ENCODE measurements around the gene BNC2.

The BNC2 gene

DNA sequence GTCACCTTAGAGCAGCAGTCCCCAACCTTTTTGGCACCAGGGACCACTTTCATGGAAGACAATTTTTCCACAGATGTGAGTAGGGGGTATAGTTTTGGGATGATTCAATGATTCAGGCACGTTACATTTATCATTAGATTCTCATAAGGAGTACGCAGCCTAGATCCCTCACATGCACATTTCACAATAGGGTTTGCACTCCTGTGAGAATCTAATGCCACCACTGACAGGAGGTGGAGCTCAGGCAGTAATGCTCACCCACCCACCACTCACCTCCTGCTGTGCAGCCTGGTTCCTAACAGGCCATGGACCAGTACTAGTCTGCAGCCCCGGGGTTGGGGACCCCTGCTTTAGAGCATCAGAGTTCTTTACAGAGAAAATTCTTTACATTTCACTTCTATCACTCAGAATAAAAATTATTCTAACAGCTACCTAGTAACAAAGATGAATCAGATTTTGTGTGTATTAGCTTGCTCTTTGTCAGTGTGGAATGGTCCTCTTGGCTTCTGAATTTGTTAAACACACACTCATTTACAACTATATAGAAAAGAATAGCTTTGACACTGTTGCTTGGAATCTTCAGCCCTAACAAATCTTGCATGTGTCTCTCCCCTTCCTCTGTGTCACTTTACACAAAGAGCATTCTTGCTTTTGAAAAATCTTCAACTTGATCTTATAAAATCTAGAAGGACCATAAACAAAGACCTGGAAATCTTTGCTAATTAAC is 438.6 kb downstream of the BNC2 start:
- DNase-seq, result no peak

DNA sequence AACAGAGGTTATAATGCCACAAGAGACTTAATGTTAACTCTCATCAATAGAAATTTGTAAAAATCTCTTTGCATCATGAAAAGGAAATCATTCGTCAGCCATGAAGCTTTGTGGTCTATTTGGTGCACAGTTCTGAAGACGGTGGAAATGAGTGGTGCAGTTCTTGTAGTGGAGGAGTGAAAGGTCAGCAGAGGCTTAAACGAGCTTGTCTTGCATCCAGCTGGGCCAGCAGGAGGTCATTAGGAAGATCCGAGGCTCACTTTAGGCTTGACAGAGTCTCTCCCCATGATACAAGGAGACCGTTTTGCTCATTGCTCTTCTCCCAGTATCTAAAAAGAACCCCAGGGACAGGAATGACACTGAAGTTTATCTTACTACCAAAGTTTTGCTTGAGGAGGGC is 440.8 kb downstream of the BNC2 start:
- DNase-seq, result no peak

DNA sequence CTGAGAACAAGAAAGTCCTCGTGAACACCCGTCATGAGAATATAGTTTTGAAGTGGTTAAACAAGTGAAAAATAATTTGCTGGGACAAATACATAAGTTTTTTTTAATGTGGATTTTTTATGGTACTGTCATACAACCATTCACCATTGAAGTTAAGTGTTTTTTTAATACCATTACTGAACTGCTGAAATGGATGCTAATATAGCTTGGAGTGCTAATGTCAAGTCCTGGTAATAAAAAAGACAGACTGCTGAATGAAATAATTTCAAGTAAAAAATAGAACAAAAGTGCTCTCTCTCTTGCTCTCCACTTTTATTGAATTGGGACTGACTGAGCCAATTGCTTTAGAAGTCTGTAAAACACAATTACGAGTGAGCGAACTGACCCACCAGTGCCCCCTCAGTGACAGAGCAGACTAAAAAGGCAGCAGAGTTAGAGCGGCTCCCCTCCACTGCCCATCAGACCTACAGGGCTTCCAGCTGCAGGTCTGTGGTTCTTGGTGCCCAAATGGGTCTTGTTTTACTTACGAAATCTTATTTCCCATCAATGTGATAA is 442.5 kb downstream of the BNC2 start:
- DNase-seq, result no peak

DNA sequence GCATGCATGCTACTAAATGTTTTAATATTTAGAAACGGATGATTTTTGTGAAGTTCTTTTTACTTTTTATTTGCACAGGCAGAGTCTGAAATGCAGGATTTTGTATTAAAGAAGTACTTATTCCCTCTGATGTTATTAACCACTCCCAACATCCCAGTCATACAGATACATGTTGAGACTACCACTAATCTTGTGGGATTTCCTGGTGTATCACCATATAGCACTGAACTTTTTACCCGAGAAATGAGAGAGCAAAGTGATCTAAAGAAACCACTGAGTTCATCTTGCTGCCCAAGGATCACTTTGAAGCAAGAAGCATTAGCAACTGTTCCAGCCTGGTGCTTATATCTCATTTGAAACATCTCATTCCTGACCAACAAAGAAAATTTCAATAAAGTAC is 443.8 kb downstream of the BNC2 start:
- DNase-seq, result no peak

DNA sequence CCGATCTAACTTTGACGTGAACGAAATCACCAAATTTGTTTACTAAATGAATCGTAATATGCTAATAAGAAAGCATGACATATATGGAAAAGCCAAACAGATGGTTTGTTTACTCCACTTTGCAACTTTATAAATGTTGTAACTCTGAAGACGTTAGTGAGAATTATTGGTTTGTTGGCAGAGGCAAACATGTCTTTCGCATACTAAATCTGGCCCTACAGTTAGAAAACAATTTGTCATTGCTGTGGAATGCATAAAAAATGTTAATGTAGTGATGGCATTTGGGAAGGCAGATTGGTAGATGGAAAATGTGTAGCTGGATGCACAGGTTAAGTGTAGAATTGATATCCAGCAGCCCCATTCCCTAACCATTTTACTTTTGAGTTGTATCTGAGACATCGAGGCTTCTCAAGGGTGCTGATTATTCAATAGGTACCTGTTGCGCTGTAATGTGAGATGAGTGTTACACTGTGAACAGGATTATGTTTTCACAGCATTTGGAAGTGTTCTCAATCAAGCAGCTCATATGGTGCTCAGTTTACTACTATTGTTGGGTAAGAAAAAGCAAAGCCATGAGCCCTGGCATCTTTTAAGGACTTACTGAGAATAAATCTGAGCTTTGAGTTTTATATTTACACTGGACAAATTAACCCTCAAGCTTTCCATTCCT is 444.8 kb downstream of the BNC2 start:
- no peak for DNase-seq

DNA sequence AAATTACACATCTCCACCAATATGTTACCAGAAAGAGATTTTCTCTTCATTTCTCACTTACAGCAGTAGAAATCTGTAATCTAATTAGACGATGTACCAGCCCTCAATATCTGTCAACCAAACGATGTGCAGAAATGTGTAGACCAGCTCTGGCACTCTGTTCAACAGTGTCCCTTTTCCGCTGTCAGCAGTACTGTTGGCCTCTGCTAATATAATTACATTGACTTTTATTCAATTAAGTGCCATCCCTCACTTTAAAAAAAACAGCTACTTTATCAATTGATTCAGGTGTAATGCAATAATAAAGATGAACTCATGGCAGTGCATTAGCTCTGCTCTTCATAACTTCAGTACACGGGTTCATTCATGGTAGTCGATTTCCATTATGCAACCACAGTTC is 448.4 kb downstream of the BNC2 start:
- no peak for DNase-seq

DNA sequence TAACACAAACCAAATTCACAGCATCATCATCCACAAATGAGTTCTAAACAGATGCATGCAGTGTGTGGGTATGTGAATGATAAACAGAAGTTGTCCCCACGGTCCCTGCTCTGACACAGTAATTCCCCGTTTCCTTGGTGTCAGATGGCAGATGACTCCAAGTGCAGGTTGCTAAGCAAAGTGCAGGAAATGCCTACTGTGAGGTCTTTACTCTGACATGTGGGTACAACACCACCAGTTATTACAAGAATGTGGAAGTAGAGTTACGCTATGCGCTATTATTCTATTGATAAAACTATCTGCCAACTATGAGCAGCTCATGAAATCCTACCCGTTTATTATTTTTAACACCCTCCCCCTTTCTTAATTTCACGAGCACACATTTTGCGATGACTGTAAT is 448.9 kb downstream of the BNC2 start:
- DNase-seq, result no peak

DNA sequence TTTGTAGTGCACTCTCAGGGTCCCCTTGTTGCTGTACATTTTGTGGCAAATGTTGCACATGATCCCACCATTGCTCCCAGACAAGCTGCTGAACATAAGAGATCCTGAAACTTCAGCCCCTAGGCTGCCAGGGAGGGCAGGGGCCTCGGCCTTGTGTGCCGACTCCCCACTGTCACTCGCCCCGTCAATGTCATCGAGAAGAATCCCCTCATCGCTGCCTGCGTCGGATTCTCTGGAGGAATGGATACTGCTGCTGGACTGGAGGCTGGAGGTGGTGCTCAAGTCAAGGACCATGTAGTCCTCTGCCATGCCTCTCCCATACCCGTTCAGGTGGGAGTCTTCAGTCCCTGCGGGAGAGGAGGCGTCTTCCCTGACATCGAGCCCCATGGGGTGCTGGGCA is 451.3 kb downstream of the BNC2 start:
- no peak for DNase-seq

DNA sequence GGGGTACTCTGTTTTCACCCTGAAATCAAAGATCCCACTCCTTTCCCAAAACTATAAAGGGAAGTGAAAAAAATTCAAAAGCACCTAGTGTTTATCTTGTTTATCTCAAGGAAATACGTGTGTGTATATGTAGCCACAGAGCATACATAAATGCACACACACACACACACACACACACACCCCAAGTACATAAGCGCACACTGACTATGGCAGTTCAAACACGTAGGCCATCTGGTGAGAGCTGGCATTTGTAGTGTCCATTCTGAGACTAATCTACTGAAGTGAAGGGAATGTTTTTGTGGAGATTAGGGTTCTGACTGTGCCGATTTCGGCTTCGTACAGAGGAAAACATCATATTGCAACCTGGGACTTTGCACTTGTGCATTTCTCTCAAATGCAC is 451.7 kb downstream of the BNC2 start:
- DNase-seq, result no peak

DNA sequence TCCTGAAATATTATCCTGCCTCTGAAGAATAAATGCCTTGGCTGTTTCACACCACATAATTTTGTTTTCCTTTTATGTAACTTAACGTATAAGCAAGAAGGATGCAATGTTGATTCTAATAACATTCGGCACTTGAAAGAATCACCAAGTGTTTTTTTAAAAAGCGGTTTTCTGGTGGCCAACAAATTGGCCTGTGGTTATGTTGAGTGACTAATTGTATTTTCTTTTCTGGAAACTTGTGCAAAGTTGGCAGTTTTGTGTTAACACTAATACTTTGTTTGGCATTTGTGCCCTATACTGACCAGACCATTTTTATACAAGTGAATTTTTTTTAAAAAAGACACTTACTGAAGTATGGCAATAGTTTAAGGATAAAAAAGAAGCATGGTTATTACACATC is 452.7 kb downstream of the BNC2 start:
- no peak for DNase-seq

DNA sequence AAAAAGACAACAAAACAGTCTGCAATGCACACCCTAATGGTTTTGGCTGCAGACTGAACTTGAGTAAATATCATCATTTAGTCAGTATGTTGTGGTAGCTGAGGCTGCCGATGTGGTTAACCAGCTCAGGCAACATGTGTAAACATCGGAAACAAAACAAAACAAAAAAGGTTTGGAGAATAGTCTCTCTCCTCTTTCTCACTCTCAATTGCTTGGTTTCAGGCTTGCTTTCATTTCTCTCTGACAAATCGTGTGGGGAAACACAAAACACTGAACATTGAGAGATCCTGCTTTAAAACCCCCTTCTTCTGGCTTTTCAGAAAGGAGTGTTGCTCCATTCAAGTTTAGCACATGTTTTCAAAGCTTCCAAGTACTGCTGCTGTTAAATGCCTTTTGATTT is 453.3 kb downstream of the BNC2 start:
- no peak for DNase-seq

DNA sequence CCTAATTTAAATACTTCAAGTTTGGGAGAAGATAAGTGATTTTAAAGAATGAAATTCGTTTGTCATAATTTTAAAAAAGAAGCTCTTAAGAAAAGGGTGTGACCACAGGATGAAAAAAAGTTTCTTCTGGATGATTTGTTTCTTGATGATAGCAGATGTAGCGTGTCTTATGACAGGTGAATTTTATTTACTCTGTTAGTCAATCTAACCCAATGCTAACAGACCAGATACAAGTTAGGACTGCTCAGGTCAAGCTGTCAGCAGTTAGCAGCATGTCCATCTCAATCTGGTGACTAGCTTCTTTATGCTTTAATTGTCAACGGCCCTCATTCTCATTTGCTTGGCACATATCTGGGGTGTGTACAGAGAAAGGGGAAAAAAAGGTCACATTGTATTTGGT is 456.0 kb downstream of the BNC2 start:
- no peak for DNase-seq

DNA sequence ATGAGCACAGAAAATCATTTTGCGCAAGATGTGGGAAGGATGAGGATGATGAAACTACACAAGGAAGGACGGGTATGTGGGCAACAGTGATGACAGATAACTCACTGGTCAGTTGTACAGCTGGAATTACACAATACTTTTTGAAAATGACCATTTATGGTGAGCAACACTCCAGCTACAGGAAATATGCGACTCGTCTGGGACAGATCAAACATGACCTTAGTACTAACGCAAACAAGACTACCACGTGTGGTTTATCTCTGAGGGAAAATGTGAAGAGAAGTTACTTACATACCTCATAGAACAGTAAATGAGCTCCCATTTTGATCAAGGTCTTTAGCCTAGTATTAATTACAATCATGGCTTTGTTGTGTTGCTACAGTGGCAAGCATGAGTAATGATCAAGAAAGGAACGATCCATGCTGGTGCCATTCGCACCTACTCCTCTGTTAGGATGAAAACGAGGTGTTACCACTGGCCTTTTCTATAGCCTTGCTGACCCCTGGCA is 456.9 kb downstream of the BNC2 start:
- DNase-seq, result no peak

DNA sequence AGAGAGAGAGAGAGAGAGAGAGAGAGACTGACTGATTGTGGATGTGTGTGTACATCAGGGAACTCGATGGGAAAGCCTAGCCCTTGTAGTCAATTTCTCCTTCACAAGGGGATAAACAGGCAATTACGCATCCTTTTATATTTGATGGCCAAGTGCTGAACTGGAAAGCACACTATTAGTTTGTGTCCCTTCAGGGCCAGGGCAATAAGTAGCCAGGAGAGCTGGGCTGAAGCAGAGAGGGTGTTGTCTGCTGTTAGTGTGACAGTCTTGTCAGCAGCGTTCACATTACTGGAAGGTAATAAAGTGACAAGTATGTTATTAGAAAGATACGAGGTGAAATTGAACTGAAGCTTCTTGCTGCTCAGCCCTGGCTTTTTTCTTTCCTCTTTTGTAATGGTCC is 457.7 kb downstream of the BNC2 start:
- DNase-seq, result no peak

DNA sequence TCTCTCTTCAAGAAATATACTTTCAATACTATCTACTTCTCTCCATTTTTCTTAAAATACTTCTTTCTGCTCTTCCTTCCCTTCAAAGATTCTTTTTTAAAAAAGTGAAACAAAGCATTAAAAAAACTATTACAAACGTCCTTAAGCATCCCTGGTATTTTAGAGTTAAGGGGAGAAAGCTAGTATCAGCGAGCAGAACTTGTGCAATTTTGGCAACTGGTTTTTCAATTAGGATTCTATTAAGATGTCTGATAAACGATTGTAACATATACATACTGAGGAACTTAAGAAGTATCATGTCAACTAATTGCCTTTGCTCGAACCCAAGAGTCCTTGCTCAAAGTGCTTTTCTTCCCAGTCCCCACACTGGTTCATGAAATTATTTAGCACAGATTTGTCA is 459.2 kb downstream of the BNC2 start:
- no peak for DNase-seq

DNA sequence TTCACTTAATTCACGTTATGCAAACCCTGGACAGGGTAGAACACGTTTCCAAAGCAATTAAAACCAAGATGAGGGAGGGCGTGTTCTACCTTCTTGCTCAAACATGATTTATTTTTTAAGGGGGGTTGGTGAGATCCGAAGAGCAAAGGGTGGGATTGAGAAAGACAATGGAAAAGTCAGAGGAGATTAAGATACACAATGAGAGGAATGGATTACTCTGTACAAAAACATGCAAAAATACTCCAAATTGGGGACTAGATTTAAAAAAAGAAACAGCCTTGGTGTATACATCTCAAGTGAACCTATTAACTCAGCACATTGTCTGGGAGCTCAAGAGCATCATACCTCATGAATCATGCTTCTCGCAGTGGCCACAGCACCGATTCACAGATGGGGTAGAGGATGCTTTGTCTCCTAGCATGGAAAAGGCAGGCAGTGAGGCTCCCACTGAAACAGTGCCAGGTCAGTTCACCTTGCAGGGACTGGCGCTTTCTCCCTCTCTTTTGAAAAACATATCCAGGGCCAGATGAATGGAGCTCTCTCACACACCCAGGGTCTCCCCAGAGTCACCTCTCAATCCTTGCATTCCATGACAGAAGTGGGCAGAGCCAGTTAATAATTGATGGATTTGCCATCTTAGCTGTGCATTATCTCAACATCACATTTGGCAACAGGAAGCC is 459.7 kb downstream of the BNC2 start:
- no peak for DNase-seq

DNA sequence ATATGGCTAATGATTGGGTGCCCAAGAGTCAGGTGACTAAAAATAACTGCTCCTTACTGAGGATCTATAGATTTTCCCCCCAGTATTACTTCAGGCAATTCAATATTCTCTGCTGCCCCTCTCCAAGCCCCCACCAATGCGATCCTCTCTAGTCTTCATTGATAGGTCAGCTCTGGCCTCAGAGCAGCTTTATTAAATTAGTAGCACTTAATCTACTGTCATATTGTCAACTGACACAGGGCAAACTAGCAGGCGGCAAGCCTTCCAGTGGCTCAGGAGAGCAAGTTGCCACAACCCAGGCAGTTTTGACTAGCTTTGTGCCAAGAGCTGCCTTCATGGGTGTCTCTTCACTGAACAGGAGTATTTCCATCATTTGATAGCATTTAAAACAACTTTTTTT is 462.9 kb downstream of the BNC2 start:
- DNase-seq, result no peak

DNA sequence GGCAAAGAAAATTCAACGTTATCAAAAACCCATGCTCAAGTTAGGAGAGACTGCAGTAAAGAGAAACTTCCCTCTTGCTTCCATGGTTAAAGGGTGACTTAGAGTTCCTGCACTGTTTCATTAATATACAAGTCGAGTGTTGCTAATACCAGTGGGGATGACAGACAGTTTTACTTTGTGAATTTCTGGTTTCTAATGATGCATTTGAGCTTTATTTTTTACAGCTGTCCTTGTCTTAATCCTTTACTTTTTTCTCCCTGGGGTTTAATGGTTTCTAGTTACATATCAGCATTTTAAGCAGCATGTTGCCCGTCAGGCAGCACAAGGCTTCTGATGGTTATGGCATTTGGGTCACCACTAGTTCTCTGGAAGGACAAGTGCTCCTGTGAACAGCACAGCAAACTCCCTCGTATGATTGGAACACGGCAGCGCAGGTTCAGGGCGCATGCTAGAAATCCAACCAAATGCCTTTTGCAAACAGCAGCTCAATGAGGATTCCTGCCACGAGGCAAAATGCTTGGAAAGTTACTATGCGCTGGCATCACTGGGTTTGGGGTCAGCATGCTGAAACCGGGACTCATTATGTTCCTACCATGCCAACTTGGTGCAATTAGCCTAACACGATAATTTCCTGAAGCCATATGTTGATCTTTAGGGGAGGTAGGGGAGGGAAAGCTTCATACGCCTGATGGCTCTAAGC is 463.8 kb downstream of the BNC2 start:
- no peak for DNase-seq

DNA sequence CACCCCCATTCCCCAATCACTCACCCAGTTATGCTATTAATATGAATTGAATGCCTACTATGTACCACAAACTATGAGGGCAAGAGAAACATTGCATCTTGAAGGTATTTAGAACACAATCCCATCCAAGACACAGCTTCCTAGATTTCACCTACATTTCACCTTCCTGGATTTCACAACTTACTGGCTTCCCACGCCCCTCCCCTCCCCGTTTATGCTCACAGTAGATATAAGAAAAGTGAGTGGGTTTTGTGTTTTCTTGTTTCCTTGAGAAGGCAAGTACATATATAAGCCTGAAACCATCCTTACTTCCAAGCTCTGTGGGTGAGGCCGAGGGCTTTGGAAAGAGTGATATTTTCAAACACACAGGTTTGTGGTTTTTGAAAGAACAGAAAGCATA is 465.0 kb downstream of the BNC2 start:
- no peak for DNase-seq

DNA sequence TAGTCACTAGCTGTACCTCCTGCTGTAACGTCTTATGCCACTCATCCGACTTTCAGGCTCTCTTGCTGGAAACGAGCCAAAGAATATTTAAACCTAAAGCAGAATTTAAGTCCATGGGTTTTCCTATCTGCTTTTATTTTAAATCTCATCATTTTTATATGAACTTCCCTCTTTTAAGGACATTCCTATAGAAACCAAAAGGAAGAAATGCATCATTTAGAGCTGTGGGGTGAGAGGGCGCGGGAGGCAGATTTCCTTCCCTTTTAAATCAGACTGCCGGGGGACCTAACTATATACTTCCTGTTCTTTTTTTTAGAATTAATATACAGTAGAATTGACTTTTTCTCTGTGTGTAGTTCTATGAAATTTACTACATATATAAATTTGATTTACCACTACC is 468.8 kb downstream of the BNC2 start:
- DNase-seq, result no peak

DNA sequence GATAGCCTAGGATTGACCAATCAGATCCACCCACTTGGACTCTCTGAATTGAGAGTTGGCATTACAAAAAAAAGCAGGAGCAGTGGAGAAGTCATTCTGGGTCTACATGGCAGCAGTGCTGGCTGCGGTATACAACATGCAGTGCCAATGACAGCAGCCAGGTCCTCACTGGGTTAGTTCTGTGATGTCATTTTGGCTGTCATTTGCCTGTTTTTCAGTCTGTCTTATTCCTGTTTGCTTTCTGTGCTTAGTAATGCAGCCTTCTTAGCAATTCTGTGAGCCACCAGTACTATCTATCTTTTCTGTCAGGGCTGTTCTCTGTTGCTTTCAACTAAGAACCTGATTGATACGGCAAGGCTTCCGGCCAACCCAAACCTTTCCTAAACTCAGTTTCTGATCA is 471.8 kb downstream of the BNC2 start:
- no peak for DNase-seq

DNA sequence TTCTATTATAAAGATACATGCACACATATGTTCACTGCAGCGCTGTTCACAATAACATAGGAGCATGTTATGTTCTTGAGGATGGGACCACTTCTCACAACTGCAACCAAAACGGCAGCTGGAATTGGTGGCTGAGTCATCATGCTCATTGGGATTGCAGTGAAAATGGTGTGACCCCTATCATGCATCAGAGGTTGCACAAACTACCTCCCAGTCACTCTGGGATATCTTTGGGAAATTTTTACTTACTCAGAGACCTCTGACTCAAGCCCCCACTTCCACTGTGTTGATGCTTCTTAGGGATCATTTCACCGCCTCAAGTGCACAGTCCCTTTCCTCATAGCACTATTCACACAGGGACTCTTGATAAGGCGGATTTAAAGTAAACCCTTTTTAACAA is 474.1 kb downstream of the BNC2 start:
- no peak for DNase-seq

DNA sequence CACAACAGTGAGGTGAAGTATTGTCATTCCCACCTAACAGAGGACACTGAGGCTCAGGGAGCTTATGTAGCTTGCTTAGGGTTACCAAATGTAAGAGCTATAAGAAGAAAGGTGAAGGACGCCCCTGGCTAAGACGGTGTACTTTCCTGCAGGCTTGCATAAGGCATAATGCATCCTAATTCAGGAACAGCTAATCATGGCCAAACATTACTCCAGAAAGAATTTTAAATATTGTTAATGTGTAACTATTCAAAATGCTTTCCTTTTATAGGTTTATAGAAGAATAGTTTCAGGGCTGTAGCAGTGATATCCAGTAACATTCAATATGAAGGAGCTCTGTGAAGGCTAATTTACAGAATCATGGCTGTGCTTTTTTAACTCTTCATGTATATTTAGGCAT is 479.1 kb downstream of the BNC2 start:
- no peak for DNase-seq

All from NCI-H510A treated with DMSO at 0.1 percent for 48 hours (cell line).